Activated CD4-positive, alpha-beta T cell treated with anti-CD3 and anti-CD28 coated beads, Interleukin-2, amount 50 U/mL, for 1 hour (primary cell): ENCODE measurements around the gene AMN.

Experiments
- DNase-seq: peaks from one replicate; pipeline ENCODE4 v3.0.0-alpha.2; 2020

Gene AMN

GRCh38 chr14:102930138-102930752 lies 7.8 kb downstream of the AMN start:
- no peak for DNase-seq

GRCh38 chr14:102930753-102931579 lies 8.5 kb downstream of the AMN start:
- DNase-seq: no peak

GRCh38 chr14:102931580-102932285 lies 9.3 kb downstream of the AMN start:
- no peak for DNase-seq

- no peak for DNase-seq
Measured at GRCh38 chr14:102932484-102933248, 10.2 kb downstream of the AMN start.

GRCh38 chr14:102933618-102934231 lies 11.3 kb downstream of the AMN start:
- no peak for DNase-seq

GRCh38 chr14:102935756-102936155 lies 13.3 kb downstream of the AMN start:
- no peak for DNase-seq

GRCh38 chr14:102937331-102938175 lies 15.1 kb downstream of the AMN start:
- DNase-seq: no peak

- no peak for DNase-seq
Measured at GRCh38 chr14:102938191-102938590, 15.7 kb downstream of the AMN start.

- no peak for DNase-seq
Measured at GRCh38 chr14:102939329-102939728, 16.9 kb downstream of the AMN start.

- no peak for DNase-seq
Measured at GRCh38 chr14:102939820-102940561, 17.5 kb downstream of the AMN start.

GRCh38 chr14:102940729-102941362 lies 18.4 kb downstream of the AMN start:
- no peak for DNase-seq

- no peak for DNase-seq
Measured at GRCh38 chr14:102941419-102942011, 19.1 kb downstream of the AMN start.

GRCh38 chr14:102942069-102942468 lies 19.6 kb downstream of the AMN start:
- DNase-seq: no peak

- DNase-seq: no peak
Measured at GRCh38 chr14:102943454-102943853, 21.0 kb downstream of the AMN start.

- no peak for DNase-seq
Measured at GRCh38 chr14:102943979-102944378, 21.5 kb downstream of the AMN start.

- no peak for DNase-seq
Measured at GRCh38 chr14:102944448-102945330, 22.2 kb downstream of the AMN start.

- no peak for DNase-seq
Measured at GRCh38 chr14:102945346-102946130, 23.1 kb downstream of the AMN start.
